GM23338 (cell line): ENCODE data around the gene CDH4. TPM values are rescaled to one million over a fixed set of nuclear protein-coding genes. Genes with fewer than 3 reads are reported as not detected.

ENCODE experiments used
- ATAC-seq: fragments of 200-7000 bp; cut with Tn5 transposase; 3 replicates; pipeline ENCODE4 v1.9.1; 2020
- DNase-seq: peaks from one replicate; pipeline ENCODE4 v3.0.0-alpha.2; 2015; ENCODE audit warnings: low spot score
- H2AFZ ChIP-seq: fragments of 200-600 bp; sonication (generic); 2 replicates; pipeline ENCODE4 v1.8.0; 2016; ENCODE audit warnings: antibody characterized with exemption, mild to moderate bottlenecking, moderate library complexity
- H3F3A ChIP-seq: fragments of 200-600 bp; sonication (generic); replicated peaks from 2 replicates; pipeline ENCODE4 v1.8.0; 2017; ENCODE audit warnings: antibody characterized with exemption, mixed run types, low read depth
- H3K27ac ChIP-seq: fragments of 200-600 bp; sonication (generic); 2 replicates; pipeline ENCODE4 v1.6.1; 2016; ENCODE audit warnings: low read depth
- H3K27me3 ChIP-seq: fragments of 200-600 bp; sonication (generic); 2 replicates; pipeline ENCODE4 v1.8.0; 2016; ENCODE audit warnings: mild to moderate bottlenecking, mixed run types, moderate library complexity; ENCODE audit not compliant: insufficient read depth
- H3K36me3 ChIP-seq: fragments of 200-600 bp; sonication (generic); 2 replicates; pipeline ENCODE4 v1.8.0; 2016; ENCODE audit warnings: mild to moderate bottlenecking; ENCODE audit not compliant: insufficient read depth
- H3K4me1 ChIP-seq: fragments of 200-600 bp; sonication (generic); 2 replicates; pipeline ENCODE4 v1.8.0; 2016; ENCODE audit warnings: mild to moderate bottlenecking, moderate library complexity; ENCODE audit not compliant: insufficient read depth
- H3K4me2 ChIP-seq: fragments of 200-600 bp; sonication (generic); 2 replicates; pipeline ENCODE4 v1.7.1; 2017; ENCODE audit warnings: mixed run types
- H3K4me3 ChIP-seq: fragments of 200-600 bp; sonication (generic); 2 replicates; pipeline ENCODE4 v1.6.1; 2016; ENCODE audit warnings: mixed run types
- H3K79me2 ChIP-seq: fragments of 200-600 bp; sonication (generic); replicated peaks from 2 replicates; pipeline ENCODE4 v1.8.0; 2017; ENCODE audit warnings: mild to moderate bottlenecking; ENCODE audit not compliant: insufficient read depth
- H3K9me2 ChIP-seq: fragments of 200-600 bp; sonication (generic); 2 replicates; pipeline ENCODE4 v1.8.0; 2017; ENCODE audit not compliant: insufficient read depth
- H4K20me1 ChIP-seq: fragments of 200-600 bp; sonication (generic); replicated peaks from 2 replicates; pipeline ENCODE4 v1.8.0; 2017; ENCODE audit warnings: mild to moderate bottlenecking; ENCODE audit not compliant: insufficient read depth
- H3K27ac Mint-ChIP-seq: 2 replicates; pipeline ENCODE4 v1.8.0; 2020; ENCODE audit warnings: inconsistent platforms, mild to moderate bottlenecking, moderate library complexity, mixed read lengths
- H3K27me3 Mint-ChIP-seq: 3 replicates; pipeline ENCODE4 v1.8.0; 2022; ENCODE audit warnings: low read depth, mild to moderate bottlenecking, moderate library complexity, mixed read lengths, inconsistent platforms; ENCODE audit not compliant: insufficient read depth, poor library complexity
- H3K36me3 Mint-ChIP-seq: 3 replicates; pipeline ENCODE4 v1.8.0; 2021; ENCODE audit warnings: low read depth, mild to moderate bottlenecking, inconsistent platforms, moderate library complexity, mixed read lengths
- H3K4me1 Mint-ChIP-seq: 3 replicates; pipeline ENCODE4 v1.8.0; 2020; ENCODE audit warnings: mild to moderate bottlenecking, inconsistent platforms, mixed read lengths
- H3K4me3 Mint-ChIP-seq: 3 replicates; pipeline ENCODE4 v1.8.0; 2021; ENCODE audit warnings: moderate library complexity, mild to moderate bottlenecking, inconsistent platforms, mixed read lengths
- H3K9me3 Mint-ChIP-seq: 3 replicates; pipeline ENCODE4 v1.8.0; 2020; ENCODE audit warnings: moderate library complexity, mild to moderate bottlenecking, inconsistent platforms, mixed read lengths
- EZH2 ChIP-seq: fragments of 200-600 bp; sonication (generic); IDR thresholded peaks from one replicate; pipeline ENCODE4 v1.8.0; 2017; ENCODE audit warnings: antibody characterized with exemption, mild to moderate bottlenecking, low read depth; ENCODE audit not compliant: unreplicated experiment
- EZH2phosphoT487 ChIP-seq: fragments of 200-600 bp; sonication (generic); IDR thresholded peaks from one replicate; pipeline ENCODE4 v1.8.1; 2018; ENCODE audit warnings: antibody characterized with exemption; ENCODE audit not compliant: unreplicated experiment
- JUNB ChIP-seq: IDR thresholded peaks from one replicate; pipeline ENCODE4 v1.6.1; 2016; ENCODE audit warnings: antibody characterized with exemption; ENCODE audit not compliant: unreplicated experiment
- POLR2AphosphoS5 ChIP-seq: IDR thresholded peaks from 2 replicates; pipeline ENCODE4 v1.6.1; 2016; ENCODE audit warnings: antibody characterized with exemption, low read depth
- STAT1 ChIP-seq: IDR thresholded peaks from one replicate; pipeline ENCODE4 v1.6.1; 2016; ENCODE audit warnings: antibody characterized with exemption; ENCODE audit not compliant: unreplicated experiment
- ZNF114 ChIP-seq: fragments of 250-450 bp; sonication (Bioruptor Pico); IDR thresholded peaks from 2 replicates; pipeline ENCODE4 v1.5.0; 2020; ENCODE audit warnings: mild to moderate bottlenecking, moderate library complexity
- ZNF331 ChIP-seq: fragments of 250-450 bp; sonication (Bioruptor Pico); IDR thresholded peaks from 2 replicates; pipeline ENCODE4 v1.5.0; 2020; ENCODE audit warnings: low read depth, mild to moderate bottlenecking, moderate library complexity
- polyA plus RNA-seq: library from polyadenylated mRNA; unstranded; fragments of >200 nt; fragmentation: Nextera tagmentation; extraction: Ambion mirVana; gene quantifications from 2 replicates; pipeline ENCODE4 v1.2.1, GENCODE V29; 2016
- total RNA-seq: library from RNA; depleted of rRNA; stranded (reverse); fragments of >200 nt; shearing (Covaris generic); gene quantifications from 2 replicates; pipeline ENCODE4 v1.2.3, GENCODE V29; 2014
- TF ChIP-seq, protein P1 (sequence below): IDR thresholded peaks from one replicate; pipeline ENCODE4 v1.6.1; 2018; ENCODE audit warnings: antibody characterized with exemption; ENCODE audit not compliant: unreplicated experiment
- TF ChIP-seq, protein P2 (sequence below), 2 experiments: fragments of 200-600 bp in 1 of 2; sonication (generic) in 1 of 2; conservative IDR thresholded peaks; 2 replicates each; pipeline versions ENCODE4 v1.5.1 to v1.6.1; 2016 to 2017; ENCODE audit warnings: antibody characterized with exemption in 2 of 2, low read depth in 2 of 2, mild to moderate bottlenecking in 2 of 2, moderate library complexity in 1 of 2
- TF ChIP-seq, protein P3 (sequence below): IDR thresholded peaks from 2 replicates; pipeline ENCODE4 v1.6.1; 2016; ENCODE audit warnings: antibody characterized with exemption

CDH4 gene
- total and polyA plus RNA-seq, 2 experiments from 2014 or later: 1.2 to 4.2 TPM

DNA sequence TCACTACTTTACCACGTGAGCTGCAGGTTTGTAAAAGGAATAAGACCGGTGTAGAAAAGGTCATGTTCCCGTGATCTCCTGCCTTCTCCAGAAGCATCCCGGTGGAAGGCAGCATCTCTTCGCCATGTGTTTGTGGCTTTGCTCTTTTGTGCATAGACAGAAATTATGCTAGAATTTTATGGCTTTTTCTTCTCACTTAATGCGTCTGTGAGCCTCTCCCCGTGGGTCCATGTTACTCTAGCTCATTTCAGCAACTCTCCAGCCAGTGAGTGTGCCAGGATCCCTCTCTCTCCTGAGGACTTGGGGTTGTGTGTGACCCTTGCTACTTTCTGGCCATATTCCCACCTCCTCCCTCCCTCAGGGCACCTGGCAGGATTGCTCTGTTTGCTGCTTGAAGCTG lies 289.5 kb downstream of the CDH4 start (continued):
- TF ChIP-seq, protein P1, sequence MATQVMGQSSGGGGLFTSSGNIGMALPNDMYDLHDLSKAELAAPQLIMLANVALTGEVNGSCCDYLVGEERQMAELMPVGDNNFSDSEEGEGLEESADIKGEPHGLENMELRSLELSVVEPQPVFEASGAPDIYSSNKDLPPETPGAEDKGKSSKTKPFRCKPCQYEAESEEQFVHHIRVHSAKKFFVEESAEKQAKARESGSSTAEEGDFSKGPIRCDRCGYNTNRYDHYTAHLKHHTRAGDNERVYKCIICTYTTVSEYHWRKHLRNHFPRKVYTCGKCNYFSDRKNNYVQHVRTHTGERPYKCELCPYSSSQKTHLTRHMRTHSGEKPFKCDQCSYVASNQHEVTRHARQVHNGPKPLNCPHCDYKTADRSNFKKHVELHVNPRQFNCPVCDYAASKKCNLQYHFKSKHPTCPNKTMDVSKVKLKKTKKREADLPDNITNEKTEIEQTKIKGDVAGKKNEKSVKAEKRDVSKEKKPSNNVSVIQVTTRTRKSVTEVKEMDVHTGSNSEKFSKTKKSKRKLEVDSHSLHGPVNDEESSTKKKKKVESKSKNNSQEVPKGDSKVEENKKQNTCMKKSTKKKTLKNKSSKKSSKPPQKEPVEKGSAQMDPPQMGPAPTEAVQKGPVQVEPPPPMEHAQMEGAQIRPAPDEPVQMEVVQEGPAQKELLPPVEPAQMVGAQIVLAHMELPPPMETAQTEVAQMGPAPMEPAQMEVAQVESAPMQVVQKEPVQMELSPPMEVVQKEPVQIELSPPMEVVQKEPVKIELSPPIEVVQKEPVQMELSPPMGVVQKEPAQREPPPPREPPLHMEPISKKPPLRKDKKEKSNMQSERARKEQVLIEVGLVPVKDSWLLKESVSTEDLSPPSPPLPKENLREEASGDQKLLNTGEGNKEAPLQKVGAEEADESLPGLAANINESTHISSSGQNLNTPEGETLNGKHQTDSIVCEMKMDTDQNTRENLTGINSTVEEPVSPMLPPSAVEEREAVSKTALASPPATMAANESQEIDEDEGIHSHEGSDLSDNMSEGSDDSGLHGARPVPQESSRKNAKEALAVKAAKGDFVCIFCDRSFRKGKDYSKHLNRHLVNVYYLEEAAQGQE: no peak
- TF ChIP-seq EZH2phosphoT487 (no peak), EZH2 (no peak), ZNF331 (CRISPR knock-in tag) (no peak), STAT1 (no peak), JUNB (no peak), POLR2AphosphoS5 (no peak)
- TF ChIP-seq, protein P2, sequence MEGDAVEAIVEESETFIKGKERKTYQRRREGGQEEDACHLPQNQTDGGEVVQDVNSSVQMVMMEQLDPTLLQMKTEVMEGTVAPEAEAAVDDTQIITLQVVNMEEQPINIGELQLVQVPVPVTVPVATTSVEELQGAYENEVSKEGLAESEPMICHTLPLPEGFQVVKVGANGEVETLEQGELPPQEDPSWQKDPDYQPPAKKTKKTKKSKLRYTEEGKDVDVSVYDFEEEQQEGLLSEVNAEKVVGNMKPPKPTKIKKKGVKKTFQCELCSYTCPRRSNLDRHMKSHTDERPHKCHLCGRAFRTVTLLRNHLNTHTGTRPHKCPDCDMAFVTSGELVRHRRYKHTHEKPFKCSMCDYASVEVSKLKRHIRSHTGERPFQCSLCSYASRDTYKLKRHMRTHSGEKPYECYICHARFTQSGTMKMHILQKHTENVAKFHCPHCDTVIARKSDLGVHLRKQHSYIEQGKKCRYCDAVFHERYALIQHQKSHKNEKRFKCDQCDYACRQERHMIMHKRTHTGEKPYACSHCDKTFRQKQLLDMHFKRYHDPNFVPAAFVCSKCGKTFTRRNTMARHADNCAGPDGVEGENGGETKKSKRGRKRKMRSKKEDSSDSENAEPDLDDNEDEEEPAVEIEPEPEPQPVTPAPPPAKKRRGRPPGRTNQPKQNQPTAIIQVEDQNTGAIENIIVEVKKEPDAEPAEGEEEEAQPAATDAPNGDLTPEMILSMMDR (conservative IDR thresholded peaks at IDR 0.05; ENCODE audit: low read depth in 2 of 2): no peak
- TF ChIP-seq, protein P3, sequence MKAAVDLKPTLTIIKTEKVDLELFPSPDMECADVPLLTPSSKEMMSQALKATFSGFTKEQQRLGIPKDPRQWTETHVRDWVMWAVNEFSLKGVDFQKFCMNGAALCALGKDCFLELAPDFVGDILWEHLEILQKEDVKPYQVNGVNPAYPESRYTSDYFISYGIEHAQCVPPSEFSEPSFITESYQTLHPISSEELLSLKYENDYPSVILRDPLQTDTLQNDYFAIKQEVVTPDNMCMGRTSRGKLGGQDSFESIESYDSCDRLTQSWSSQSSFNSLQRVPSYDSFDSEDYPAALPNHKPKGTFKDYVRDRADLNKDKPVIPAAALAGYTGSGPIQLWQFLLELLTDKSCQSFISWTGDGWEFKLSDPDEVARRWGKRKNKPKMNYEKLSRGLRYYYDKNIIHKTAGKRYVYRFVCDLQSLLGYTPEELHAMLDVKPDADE: no peak

DNA sequence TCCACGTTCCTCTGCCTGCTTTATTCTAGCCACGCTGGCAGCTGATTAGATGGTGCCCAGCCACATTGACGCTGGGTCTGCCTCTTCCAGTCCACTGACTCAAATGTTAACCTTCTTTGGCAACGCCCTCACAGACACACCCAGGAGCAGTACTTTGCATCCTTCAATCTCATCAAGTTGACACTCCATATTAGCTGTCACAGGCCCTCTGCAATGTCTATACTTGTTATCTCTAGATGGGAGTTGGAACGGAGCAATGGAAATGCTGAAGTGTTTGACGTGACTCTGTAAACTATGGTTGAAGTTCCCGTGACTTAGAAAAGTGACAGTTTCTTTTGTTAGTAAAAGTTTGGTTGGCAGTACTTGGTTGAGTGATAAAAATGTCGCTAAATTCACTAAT lies 291.0 kb downstream of the CDH4 start:
- Histone ChIP-seq H2AFZ (no peak overlapping the region), H3K4me2 (no peak overlapping the region), H3K4me3 (no peak overlapping the region), H3K79me2 (no peaks in the 10 kb centered on the region), H3K4me1 (no peaks in the 10 kb centered on the region), H3K27me3 (no peaks in the 10 kb centered on the region), H3K9me2 (no peaks in the 10 kb centered on the region), H3F3A (no peaks in the 10 kb centered on the region), H3K27ac (no peak overlapping the region), H3K36me3 (no peaks in the 10 kb centered on the region), H4K20me1 (no peaks in the 10 kb centered on the region)
- TF ChIP-seq ZNF114 (CRISPR knock-in tag) (no peak), ZNF331 (CRISPR knock-in tag) (no peak), EZH2phosphoT487 (no peak), POLR2AphosphoS5 (no peak), STAT1 (no peak)
- Mint-ChIP-seq H3K9me3 (no peaks in the 10 kb centered on the region), H3K27me3 (peaks cover 28% of the 10 kb centered on the region), H3K27ac (no peak overlapping the region), H3K36me3 (no peaks in the 10 kb centered on the region), H3K4me3 (no peak overlapping the region), H3K4me1 (no peaks in the 10 kb centered on the region)
- DNase-seq: no peak
- ATAC-seq: no peak
